Activated CD8-positive, alpha-beta memory T cell treated with anti-CD3 and anti-CD28 coated beads for 1 hour (primary cell): ENCODE results near the gene TNNT2.

Experiments
- DNase-seq, 2 donors: peaks; one replicate each; pipeline ENCODE4 v3.0.0-alpha.2; 2020; ENCODE audit warnings: low read depth in 1 of 2; ENCODE audit errors: extremely low read depth in 1 of 2

TNNT2 gene

DNA sequence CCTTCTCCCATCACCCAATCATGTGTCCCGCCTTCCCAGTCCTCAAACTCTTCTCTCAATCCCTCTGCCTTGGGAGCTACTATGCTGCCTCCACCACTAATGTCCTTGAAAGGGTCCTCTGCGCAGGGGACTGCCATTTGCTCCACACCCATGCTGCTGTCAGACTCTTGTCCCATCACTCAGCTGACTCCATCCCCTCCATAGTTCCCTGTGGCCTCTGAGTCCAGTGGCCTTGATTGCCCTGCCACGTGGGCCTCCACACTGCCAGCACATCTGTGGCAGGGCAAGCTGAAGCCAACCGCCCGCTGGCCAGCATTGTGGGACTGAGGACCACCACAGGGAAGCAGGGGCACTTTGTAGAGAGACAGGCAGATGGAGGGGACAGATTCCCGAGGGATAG lies 1.3 kb upstream of the TNNT2 start:
- no peak for DNase-seq

DNA sequence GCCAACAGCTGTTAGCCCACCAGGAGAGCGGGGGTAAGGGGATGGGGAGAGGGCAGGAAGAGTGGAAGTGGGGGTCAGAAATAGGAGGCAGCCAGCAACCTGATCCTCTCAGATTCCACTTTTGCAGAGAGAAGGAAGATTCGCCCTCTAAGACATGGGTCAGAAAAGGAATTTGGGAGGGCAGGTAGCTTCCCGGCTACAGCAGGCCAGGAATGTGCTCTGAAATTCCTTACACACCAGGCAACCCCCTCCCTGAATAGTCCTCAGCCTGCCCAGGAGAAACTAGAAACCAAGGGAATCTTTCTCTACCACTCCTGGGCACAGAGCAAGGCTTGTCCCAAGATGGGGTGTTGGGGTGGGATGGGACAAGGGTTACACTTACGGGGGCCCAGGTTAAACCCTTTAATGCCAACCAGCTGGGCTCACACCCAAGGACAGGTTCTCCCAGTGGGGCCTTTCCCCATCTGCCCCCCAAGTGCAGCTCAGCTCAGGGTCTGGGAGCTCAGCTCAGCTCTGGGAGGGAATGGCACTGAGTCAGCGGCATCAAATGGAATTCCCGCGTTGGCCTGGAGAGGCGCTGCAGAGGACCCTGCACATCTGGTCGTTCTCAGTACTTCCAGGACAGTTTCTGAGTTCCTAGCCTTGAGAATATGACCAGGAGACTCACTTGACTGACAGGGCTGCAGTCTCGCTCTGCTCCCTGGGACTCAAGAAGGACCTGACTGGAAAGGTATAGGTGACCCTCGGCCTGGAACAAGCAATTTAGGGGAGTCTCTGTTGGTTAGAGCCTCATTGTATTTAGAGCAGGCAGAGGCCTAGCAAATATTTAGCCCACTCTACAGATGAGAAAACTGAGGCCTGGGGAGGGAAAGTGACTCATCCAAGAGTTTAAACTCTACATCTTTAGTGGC lies 761 bp downstream of the TNNT2 start:
- no peak for DNase-seq

DNA sequence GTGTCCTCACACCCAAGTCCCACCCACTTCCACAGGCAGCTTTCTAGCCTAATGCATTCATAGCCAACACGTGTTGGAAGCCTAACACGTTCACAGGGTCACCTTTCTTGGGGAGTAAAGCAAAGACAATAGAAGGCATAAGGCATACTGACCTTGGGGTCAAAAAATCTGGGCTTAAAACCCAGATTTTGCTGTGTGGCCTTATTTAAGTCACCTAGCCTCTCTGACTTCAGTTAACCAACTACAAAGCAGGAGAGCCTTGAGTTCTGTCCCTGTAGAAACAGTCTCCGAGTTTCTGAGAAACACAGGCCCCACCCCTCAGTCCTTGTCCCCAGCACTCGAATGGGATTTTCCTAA lies 1.4 kb downstream of the TNNT2 start:
- DNase-seq, result no peak

DNA sequence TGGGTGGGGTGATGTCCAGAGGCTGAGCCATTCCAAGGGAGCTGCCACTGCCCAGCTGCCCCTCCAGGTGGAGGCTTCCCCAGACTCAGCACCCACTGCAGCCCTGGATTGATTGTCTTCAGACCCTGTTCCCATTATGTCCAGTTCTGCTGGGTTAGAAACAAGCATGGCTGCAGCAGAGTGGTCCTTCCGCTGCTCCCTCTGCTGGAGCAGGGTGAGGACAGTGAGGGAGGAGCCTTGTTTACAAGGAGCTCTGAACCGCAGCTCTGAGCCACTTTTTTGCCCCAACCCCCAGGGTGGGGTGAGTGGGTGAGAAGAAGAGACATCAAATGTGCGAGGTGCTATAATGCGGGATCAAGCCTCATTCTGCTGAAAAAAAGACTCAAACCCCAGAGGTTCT lies 2.3 kb downstream of the TNNT2 start:
- no peak for DNase-seq

DNA sequence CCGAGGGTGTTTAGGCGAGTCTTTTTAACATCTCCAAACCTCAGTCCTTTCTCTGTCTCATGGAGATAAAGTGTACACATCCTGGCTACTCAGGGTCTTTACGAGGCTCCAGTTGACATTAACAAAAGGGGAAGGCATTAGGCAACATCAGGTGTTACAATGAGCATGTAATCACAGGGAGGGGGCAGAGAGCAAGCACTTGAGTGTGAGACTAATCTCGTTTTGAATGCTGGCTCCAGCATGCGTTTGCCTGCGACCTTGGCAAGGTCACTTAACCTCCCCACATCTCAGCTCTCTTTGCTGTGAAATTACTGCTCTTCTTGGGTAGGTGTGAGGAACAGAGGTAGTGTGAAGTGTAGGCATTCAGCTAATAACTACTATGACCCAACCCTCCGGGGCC lies 3.1 kb downstream of the TNNT2 start:
- no peak for DNase-seq

DNA sequence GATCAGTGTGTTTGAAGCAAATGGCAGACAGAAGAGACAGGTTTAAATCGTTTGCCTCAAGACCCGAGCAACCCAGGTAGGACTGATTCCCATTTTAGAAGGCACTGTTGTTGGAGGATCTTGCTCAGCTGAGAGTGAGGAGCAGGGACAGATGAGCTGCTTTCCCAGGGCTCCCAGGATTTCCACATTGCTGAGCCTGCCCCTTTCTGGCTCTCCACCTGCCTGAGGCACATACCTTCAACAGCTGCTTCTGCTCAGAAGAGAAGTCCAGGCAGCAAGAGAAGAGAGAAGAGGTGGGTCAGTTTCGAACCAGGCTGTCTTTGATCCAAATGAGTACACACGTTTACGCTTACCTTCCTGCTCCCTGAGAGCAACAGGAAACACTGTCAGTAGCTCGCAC lies 5.7 kb downstream of the TNNT2 start:
- DNase-seq, result no peak

DNA sequence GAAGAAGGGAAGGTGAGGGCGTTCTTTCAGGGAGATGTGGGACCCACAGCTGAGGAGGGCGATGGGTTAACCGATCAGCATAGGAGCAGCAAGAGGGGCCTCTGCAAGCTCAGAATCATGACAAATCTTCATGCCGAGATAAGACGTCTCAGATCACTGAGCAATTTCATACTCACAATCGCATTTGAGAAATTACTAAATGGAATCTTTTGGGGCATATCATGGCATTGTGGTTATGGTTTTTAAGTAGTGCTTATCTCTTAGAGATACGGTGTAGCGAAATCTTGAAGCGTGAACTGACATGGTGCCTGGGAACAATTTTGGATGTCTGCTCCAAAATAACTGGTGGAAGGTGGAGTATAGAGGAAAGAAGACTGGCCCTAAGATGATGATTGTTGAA lies 6.2 kb downstream of the TNNT2 start:
- no peak for DNase-seq

DNA sequence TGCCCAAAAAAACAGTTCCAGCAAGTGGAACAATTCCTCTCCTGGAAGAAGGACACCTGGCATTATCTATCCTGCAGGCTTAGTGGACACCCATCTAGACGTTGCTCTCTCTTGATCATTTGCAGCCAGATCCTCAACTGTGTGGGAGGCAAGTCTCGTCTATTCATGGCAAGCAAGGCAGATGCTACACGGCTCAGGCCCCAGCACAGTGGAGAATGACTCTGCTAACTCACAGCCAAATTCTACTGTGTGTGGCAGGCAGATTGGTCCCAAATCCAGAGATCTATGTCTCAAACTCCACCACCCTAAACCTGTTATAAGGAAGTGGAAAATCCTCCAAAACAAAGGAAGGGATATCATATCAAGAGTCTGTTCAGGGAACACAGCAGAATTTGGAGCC lies 7.0 kb downstream of the TNNT2 start:
- DNase-seq, result no peak

DNA sequence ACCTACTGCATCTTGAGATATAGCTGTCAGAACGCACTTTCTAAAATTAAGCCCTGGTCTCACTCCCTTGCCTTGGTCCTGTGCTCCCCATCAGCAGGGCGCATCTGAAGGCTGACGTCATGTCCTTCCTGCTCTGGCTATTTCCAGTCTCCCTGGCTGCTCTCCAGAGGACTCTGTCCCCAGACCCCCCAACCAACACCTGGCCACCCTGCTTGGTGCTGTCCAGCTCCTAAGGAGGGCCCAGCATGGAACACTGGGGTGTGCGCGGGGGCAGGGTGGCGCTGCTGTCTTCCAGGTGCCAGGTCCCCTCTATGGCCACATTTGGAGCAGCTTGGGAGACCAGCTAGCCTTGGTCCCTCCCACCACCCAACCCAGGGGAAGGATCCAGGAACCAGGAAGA lies 8.3 kb downstream of the TNNT2 start:
- no peak for DNase-seq

GRCh38 chr1:201366696-201367095 lies 10.8 kb downstream of the TNNT2 start:
- DNase-seq, result no peak

DNA sequence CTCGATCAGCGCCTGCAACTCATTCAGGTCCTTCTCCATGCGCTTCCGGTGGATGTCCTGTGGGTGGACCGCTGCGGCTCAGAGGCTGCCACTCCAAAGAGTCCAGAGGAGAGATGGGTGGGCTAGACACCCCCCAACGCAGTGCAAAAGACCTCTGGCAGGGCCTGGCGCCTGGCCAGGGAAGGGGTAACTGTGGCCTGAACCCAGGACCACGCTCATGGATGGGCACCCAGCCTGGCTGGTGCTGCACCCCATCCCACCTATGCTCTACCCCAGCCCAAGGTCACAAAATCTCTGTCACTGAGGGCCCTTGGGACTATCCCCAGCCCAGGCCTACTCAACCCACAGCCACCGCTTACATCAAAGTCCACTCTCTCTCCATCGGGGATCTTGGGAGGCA lies 12.2 kb downstream of the TNNT2 start:
- no peak for DNase-seq

DNA sequence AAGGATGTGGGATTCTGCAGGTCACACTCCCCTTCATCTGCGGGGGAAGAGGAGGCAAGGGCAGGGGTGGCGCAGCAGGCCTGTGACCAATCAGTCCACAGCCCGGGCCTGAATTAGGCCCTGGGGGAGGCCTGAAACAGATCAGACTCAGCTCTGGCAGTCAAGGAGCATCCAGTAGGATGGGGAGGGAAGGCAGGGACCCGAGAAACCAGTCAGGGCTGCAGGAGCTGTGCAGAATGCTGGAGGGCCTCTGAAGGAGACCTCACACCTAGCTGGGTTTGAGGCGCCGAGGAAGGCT lies 12.7 kb downstream of the TNNT2 start:
- no peak for DNase-seq

- no peak for DNase-seq
Measured at GRCh38 chr1:201363467-201363866, 14.0 kb downstream of the TNNT2 start.

DNA sequence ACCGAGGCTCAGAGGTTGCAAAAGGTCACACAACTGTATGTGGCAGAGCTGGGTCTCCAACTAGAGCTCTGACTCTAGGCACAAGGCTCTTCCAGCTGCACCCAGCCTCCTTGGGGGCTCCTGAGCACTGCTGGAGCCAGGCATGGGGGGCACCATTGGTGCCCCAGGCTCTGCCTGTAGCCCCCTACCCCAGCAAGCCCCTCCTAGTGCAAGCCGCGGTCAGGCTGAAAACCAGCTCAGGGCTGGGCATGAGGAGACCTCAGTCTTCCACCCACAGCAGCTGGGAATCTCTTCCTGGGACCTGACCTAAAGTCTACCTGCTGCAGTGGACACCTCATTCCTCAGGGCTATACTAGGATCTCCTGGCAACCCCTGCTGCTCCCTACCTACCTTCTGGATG lies 14.6 kb downstream of the TNNT2 start:
- DNase-seq, result no peak

- DNase-seq, result no peak
Measured at GRCh38 chr1:201361652-201362504, 15.6 kb downstream of the TNNT2 start.

DNA sequence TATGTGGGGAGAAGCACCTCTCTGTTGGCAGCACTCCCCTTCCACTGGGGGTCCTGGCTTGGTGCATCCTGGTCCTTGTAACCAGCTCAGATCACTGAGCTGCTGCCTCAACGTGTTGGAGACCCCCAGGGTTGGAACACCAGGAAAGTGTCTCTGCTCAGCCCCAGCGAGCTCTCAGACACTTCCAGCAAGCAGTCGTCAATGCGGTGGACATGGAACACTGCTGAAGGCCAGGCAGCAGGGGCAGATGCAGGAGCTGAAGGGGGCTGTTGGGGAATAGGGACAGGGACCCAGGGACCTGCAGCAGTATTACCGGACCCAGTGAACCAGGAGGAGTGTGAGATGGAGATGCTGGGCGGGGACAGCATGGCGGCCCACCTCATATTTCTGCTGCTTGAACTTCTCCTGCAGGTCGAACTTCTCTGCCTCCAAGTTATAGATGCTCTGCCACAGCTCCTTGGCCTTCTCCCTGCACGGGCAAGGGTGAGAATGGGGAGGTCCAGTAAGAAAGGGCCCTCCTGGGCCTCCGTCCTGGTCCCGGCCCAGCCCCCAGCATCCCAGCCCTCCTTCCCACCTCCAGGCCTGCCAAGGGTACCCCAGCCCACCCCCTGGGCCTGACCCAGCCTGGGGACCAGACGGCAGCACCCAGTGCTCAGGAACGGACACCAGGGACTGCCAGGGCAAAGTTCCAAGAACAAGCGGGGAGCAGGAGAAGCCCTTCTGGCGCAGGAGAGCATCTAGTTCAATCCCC lies 16.4 kb downstream of the TNNT2 start:
- no peak for DNase-seq

GRCh38 chr1:201360486-201360885 lies 17.0 kb downstream of the TNNT2 start:
- no peak for DNase-seq

DNA sequence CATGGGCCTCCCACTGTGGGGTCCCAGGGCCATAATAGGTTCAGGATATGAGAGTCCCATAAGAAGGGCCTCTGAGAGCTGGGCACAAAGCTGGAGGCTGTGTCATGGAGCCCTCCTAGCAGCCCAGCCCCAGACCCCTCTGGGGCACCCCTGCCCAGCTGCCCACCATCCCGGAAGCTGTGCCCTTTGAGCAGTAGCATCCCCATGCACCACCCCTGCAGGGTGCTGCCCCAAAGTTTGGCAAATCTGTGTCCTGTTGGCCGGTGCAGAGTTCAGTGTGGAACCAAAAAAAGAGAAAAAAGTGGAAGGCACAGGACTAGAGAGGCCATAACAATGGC lies 17.6 kb downstream of the TNNT2 start:
- no peak for DNase-seq

GRCh38 chr1:201359031-201359872 lies 18.2 kb downstream of the TNNT2 start:
- no peak for DNase-seq

- DNase-seq, result no peak
Measured at GRCh38 chr1:201358596-201358995, 18.9 kb downstream of the TNNT2 start.
